Astrocyte (in vitro differentiated cells and primary cell): ENCODE results near the gene ASB12. TPM values are rescaled to one million over a fixed set of nuclear protein-coding genes. Genes with fewer than 3 reads are reported as not detected.

Experiments used
- DNase-seq: peaks from one replicate; pipeline ENCODE4 v3.0.0-alpha.2; 2010; ENCODE audit warnings: low read depth
- FAIRE-seq: peaks from 2 replicates; lab custom pipeline; 2011; peaks lifted over from hg19 to GRCh38; lab: Jason Lieb, UNC
- H2AFZ ChIP-seq: 2 replicates; pipeline ENCODE4 v1.6.0; 2012; ENCODE audit warnings: low read depth, low read length, inconsistent platforms
- H3K27ac ChIP-seq: 2 replicates; pipeline ENCODE4 v1.5.1; 2011; ENCODE audit warnings: low read depth, low read length, inconsistent platforms
- H3K27me3 ChIP-seq: 2 replicates; pipeline ENCODE4 v1.6.0; 2011; ENCODE audit warnings: low read length, inconsistent platforms; ENCODE audit not compliant: insufficient read depth
- H3K36me3 ChIP-seq: 2 replicates; pipeline ENCODE4 v1.5.1; 2011; ENCODE audit warnings: low read length, inconsistent platforms; ENCODE audit not compliant: insufficient read depth
- H3K4me1 ChIP-seq: 2 replicates; pipeline ENCODE4 v1.5.1; 2011; ENCODE audit warnings: low read length, inconsistent platforms; ENCODE audit not compliant: insufficient read depth
- H3K4me2 ChIP-seq: 2 replicates; pipeline ENCODE4 v1.6.0; 2012; ENCODE audit warnings: low read length, inconsistent platforms
- H3K4me3 ChIP-seq: 2 replicates; pipeline ENCODE4 v1.5.1; 2011; ENCODE audit warnings: low read depth, mild to moderate bottlenecking, low read length, inconsistent platforms; ENCODE audit not compliant: insufficient read depth
- H3K79me2 ChIP-seq: 2 replicates; pipeline ENCODE4 v1.6.0; 2012; ENCODE audit warnings: mild to moderate bottlenecking, low read length, inconsistent platforms; ENCODE audit not compliant: insufficient read depth
- H3K9ac ChIP-seq: 2 replicates; pipeline ENCODE4 v1.6.0; 2012; ENCODE audit warnings: mild to moderate bottlenecking, low read length, inconsistent platforms
- H3K9me3 ChIP-seq: 2 replicates; pipeline ENCODE4 v1.5.1; 2012; ENCODE audit warnings: low read depth, mild to moderate bottlenecking, low read length, inconsistent platforms; ENCODE audit not compliant: insufficient read depth
- H4K20me1 ChIP-seq: 2 replicates; pipeline ENCODE4 v1.6.0; 2012; ENCODE audit warnings: low read length, inconsistent platforms; ENCODE audit not compliant: insufficient read depth
- H3K27ac Mint-ChIP-seq: one replicate; pipeline ENCODE4 v1.8.0; 2021; ENCODE audit warnings: mild to moderate bottlenecking, mixed read lengths; ENCODE audit not compliant: unreplicated experiment
- H3K27me3 Mint-ChIP-seq: one replicate; pipeline ENCODE4 v1.8.0; 2021; ENCODE audit warnings: low read depth, mixed read lengths; ENCODE audit not compliant: unreplicated experiment
- H3K36me3 Mint-ChIP-seq: one replicate; pipeline ENCODE4 v1.8.0; 2021; ENCODE audit warnings: low read depth, mixed read lengths; ENCODE audit not compliant: unreplicated experiment
- H3K4me1 Mint-ChIP-seq: one replicate; pipeline ENCODE4 v1.8.0; 2021; ENCODE audit warnings: low read depth, mixed read lengths; ENCODE audit not compliant: unreplicated experiment
- H3K4me3 Mint-ChIP-seq: one replicate; pipeline ENCODE4 v1.8.0; 2021; ENCODE audit warnings: mild to moderate bottlenecking, moderate library complexity, mixed read lengths; ENCODE audit not compliant: unreplicated experiment
- H3K9me3 Mint-ChIP-seq: one replicate; pipeline ENCODE4 v1.8.0; 2021; ENCODE audit warnings: mild to moderate bottlenecking, mixed read lengths; ENCODE audit not compliant: unreplicated experiment
- CTCF ChIP-seq: IDR thresholded peaks from 2 replicates; pipeline ENCODE4 v1.5.1; 2011; ENCODE audit warnings: low read depth, mild to moderate bottlenecking, inconsistent platforms, low read length, moderate library complexity; ENCODE audit not compliant: insufficient read depth
- EZH2 ChIP-seq: IDR thresholded peaks from 2 replicates; pipeline ENCODE4 v1.6.1; 2012; ENCODE audit warnings: mild to moderate bottlenecking, low read length, inconsistent platforms; ENCODE audit not compliant: insufficient read depth
- total RNA-seq: library from RNA; stranded (reverse); gene quantifications from 2 replicates; pipeline ENCODE4 v1.2.1, GENCODE V29; 2021

ASB12 gene
- total RNA-seq, 1 donor from 2014 or later: 0.16 TPM

GRCh38 chrX:64187762-64188150 is 42.7 kb downstream of the ASB12 start:
- H3K4me3 Mint-ChIP-seq: no peak overlapping the region
- Histone ChIP-seq H3K4me3 (no peak overlapping the region), H3K36me3 (no peaks in the 10 kb centered on the region), H2AFZ (no peak overlapping the region), H4K20me1 (no peaks in the 10 kb centered on the region), H3K9me3 (no peaks in the 10 kb centered on the region), H3K27me3 (no peaks in the 10 kb centered on the region), H3K79me2 (no peaks in the 10 kb centered on the region), H3K4me1 (no peaks in the 10 kb centered on the region), H3K9ac (no peak overlapping the region), H3K27ac (no peak overlapping the region), H3K4me2 (no peak overlapping the region)
- no peaks in the 10 kb centered on the region for H3K4me1 Mint-ChIP-seq
- no peak for TF ChIP-seq EZH2
- TF ChIP-seq CTCF: no peak
- DNase-seq: no peak
- peaks cover 14% of the 10 kb centered on the region for H3K36me3 Mint-ChIP-seq
- H3K9me3 Mint-ChIP-seq: no peaks in the 10 kb centered on the region
- no peaks in the 10 kb centered on the region for H3K27me3 Mint-ChIP-seq
- no peak overlapping the region for H3K27ac Mint-ChIP-seq
- FAIRE-seq: no peak

GRCh38 chrX:64186974-64187761 is 43.2 kb downstream of the ASB12 start:
- no peak overlapping the region for H2AFZ ChIP-seq
- no peaks in the 10 kb centered on the region for H3K36me3 ChIP-seq
- H3K9me3 ChIP-seq: no peaks in the 10 kb centered on the region
- H3K27ac Mint-ChIP-seq: no peak overlapping the region
- H3K4me1 ChIP-seq: no peaks in the 10 kb centered on the region
- TF ChIP-seq EZH2 (no peak), CTCF (no peak)
- H3K9ac ChIP-seq: no peak overlapping the region
- DNase-seq: no peak
- no peak overlapping the region for H3K27ac ChIP-seq
- no peaks in the 10 kb centered on the region for H3K27me3 Mint-ChIP-seq
- no peak overlapping the region for H3K4me3 Mint-ChIP-seq
- no peaks in the 10 kb centered on the region for H3K79me2 ChIP-seq
- no peaks in the 10 kb centered on the region for H4K20me1 ChIP-seq
- H3K4me3 ChIP-seq: no peak overlapping the region
- H3K4me2 ChIP-seq: no peak overlapping the region
- no peak for FAIRE-seq
- H3K36me3 Mint-ChIP-seq: peaks cover 14% of the 10 kb centered on the region
- H3K27me3 ChIP-seq: no peaks in the 10 kb centered on the region
- H3K9me3 Mint-ChIP-seq: no peaks in the 10 kb centered on the region
- H3K4me1 Mint-ChIP-seq: no peaks in the 10 kb centered on the region

GRCh38 chrX:64184396-64184795 is 46.0 kb downstream of the ASB12 start:
- FAIRE-seq: no peak
- Histone ChIP-seq H3K4me1 (no peaks in the 10 kb centered on the region), H3K4me2 (no peak overlapping the region), H4K20me1 (no peaks in the 10 kb centered on the region), H2AFZ (no peak overlapping the region), H3K27ac (no peak overlapping the region), H3K36me3 (no peaks in the 10 kb centered on the region), H3K4me3 (no peak overlapping the region), H3K9ac (no peak overlapping the region), H3K79me2 (no peaks in the 10 kb centered on the region), H3K27me3 (no peaks in the 10 kb centered on the region), H3K9me3 (no peaks in the 10 kb centered on the region)
- Mint-ChIP-seq H3K27me3 (no peaks in the 10 kb centered on the region), H3K4me1 (no peaks in the 10 kb centered on the region), H3K27ac (no peak overlapping the region), H3K36me3 (no peaks in the 10 kb centered on the region), H3K9me3 (no peaks in the 10 kb centered on the region), H3K4me3 (no peak overlapping the region)
- TF ChIP-seq EZH2 (no peak), CTCF (no peak)
- no peak for DNase-seq
